Upper lobe of left lung (tissue), 6 donors: Measurements from ENCODE around the gene DHRS12. TPM values are rescaled to one million over a fixed set of nuclear protein-coding genes. Genes with fewer than 3 reads are reported as not detected.
A peak's percentile ranks its signal among the peaks of the same experiment; 100 is the strongest.

Source experiments
- ATAC-seq, 2 donors: fragments of 200-7000 bp; cut with Tn5 transposase; one replicate each; pipeline ENCODE4 v1.9.1; 2022; ENCODE audit warnings: mild to moderate bottlenecking in 2 of 2, moderate library complexity in 2 of 2; ENCODE audit not compliant: low FRiP score in 2 of 2
- DNase-seq, 2 donors: peaks; one replicate each; pipeline ENCODE4 v3.0.0-alpha.2; 2019 to 2020
- H3K27ac ChIP-seq, 4 donors: fragments of 200-600 bp; sonication (generic); one replicate each; pipeline ENCODE4 v1.5.1; 2016 to 2019
- H3K27me3 ChIP-seq, 4 donors: fragments of 200-600 bp; sonication (generic); one replicate each; pipeline ENCODE4 v1.5.1; 2017 to 2019
- H3K36me3 ChIP-seq, 4 donors: fragments of 200-600 bp; sonication (generic); one replicate each; pipeline ENCODE4 v1.5.1; 2016 to 2019
- H3K4me1 ChIP-seq, 4 donors: fragments of 200-600 bp; sonication (generic); one replicate each; pipeline ENCODE4 v1.5.1; 2018 to 2019
- H3K4me3 ChIP-seq, 4 donors: fragments of 200-600 bp; sonication (generic); one replicate each; pipeline ENCODE4 v1.5.1; 2017 to 2019; ENCODE audit warnings: mild to moderate bottlenecking in 2 of 4, moderate library complexity in 1 of 4
- H3K9me3 ChIP-seq, 4 donors: fragments of 200-600 bp; sonication (generic); one replicate each; pipeline ENCODE4 v1.5.1; 2018 to 2019
- CTCF ChIP-seq, 6 experiments: fragments of 450-650 bp in 4 of 6; fragments of 200-600 bp in 2 of 6; sonication (generic) in 2 of 6; IDR thresholded peaks; one replicate each; pipeline ENCODE4 v1.5.1; 2016 to 2019; ENCODE audit warnings: antibody characterized with exemption in 6 of 6
- EP300 ChIP-seq, 4 donors: sonication (generic); formaldehyde crosslinking; IDR thresholded peaks; one replicate each; pipeline ENCODE4 v1.5.1; 2017; ENCODE audit warnings: antibody characterized with exemption in 4 of 4, control low read depth in 2 of 4
- POLR2A ChIP-seq, 4 donors: fragments of 450-650 bp; IDR thresholded peaks; one replicate each; pipeline ENCODE4 v1.5.1; 2016 to 2017; ENCODE audit warnings: antibody characterized with exemption in 4 of 4, mild to moderate bottlenecking in 2 of 4
- POLR2AphosphoS5 ChIP-seq, 2 donors: sonication (generic); formaldehyde crosslinking; IDR thresholded peaks; one replicate each; pipeline ENCODE4 v1.5.1; 2017; ENCODE audit warnings: antibody characterized with exemption in 2 of 2
- WGBS, 2 donors: methylation state at CpG; one replicate each; pipeline ENCODE4 v1.1.5; 2017 to 2018; 5-methylcytosine and 5-hydroxymethylcytosine counted together
- total RNA-seq, 6 donors: library from RNA; depleted of rRNA in 4 of 6; stranded (reverse); fragments of >200 nt in 4 of 6; gene quantifications; one replicate each; pipeline versions ENCODE4 v1.1.0 to v1.2.1, GENCODE V29; 2016 to 2021
- donor health status: DM: no; HTN: no; CAD: no; lungs with moderate emphysema.
- donor health status: DM: no; HTN: yes; CAD: no; lungs with severe emphysema.

Gene DHRS12
- total RNA-seq, 6 donors from 2014 or later, result 11.7 to 19.1 (median 17.6) TPM

DNA sequence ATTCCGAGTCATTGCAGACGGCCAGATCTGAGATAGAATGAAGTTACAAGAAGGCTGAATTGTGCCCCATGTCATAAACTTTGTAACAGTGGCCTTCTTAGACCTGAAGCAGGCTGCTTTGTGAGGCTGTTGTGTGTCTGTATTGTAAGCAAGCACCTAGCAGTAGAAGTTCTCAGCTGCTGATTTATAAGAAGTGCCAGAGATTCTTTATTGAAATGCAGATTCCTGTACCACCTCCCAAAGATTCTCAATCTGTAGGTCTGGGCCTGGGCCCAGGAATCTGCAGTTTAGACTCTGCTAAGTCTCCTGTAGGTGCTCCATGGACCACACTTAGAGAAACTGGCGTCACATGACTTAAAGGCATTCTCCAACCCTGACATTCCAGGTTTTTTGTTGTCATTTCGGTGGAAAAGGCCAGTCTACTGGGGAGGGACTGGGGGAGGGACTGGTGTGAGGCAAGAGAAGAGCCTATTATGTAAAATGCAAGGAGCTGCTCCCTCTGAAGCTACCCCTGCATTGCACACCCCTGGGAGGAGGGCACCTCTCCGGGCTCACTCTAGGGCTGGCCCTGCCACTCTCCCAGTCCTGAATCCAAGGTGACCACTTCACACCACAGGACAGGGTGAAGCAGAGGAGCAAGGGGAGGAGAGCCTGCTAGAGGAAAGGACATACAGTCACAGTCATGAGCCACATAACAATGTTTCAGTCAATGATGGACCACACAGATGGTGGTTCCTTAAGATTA is 41.8 kb upstream of the DHRS12 start:
- 94% methylated on average over 3 to 5 of the region's 5 CpGs for WGBS, 2 donors
- Histone ChIP-seq H3K27ac (no peak overlapping the region), H3K27me3 (no peaks in the 10 kb centered on the region), H3K4me1 (peaks cover 3 to 8% (median 6%) of the 10 kb centered on the region in 4 donors), H3K36me3 (no peaks in the 10 kb centered on the region), H3K9me3 (no peaks in the 10 kb centered on the region), H3K4me3 (peak overlapping the region in 2 of 4 donors; percentile 22 to 29)
- TF ChIP-seq POLR2AphosphoS5 (IDR thresholded peaks at IDR 0.05) (no peak), EP300 (IDR thresholded peaks at IDR 0.05) (no peak), CTCF (IDR thresholded peaks at IDR 0.05) (no peak), POLR2A (IDR thresholded peaks at IDR 0.05) (no peak)
- DNase-seq (no peak), ATAC-seq (peak in 1 of 2 donors; percentile 9)

DNA sequence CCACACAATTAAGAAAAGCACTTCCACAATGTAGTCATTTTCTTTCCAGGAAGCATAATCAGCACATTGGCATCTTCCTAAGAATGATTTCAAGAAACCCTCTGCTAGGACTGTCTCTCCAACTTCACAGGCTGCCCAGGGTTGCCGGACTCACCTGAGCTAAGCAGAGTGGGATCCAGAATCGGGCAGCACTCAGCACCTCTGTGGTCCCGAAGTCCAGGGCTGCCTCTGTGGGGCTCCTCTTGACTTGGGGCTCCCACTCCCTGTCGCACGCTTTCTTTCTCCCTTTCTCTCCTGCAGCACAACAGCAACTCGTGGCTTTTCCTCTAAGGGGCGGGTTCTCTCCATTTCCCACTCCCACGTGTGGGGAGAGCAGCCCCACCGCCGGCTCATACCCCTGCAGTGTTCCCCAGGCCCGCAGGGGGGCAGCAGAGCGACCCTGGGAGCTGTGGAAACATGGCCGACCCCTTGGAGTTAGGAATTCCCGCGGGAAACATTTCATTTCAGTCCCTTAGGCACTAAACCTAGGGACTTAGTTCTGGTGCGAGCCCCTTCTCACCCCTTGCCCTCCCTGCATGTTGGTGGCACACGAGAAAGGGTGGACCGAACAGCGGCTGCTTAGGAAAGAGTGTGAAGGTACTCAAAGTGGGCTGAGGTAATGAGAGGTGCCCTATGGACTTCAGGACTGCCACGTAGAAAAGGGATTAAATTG is 41.1 kb upstream of the DHRS12 start, which contains the start of gene TMEM272:
Gene TMEM272, minus strand, starts transcription at position 316 of the 712 bp plus-strand sequence. CDS start 6,647 bp downstream, outside the sequence.
- H3K36me3 ChIP-seq, result no peaks in the 10 kb centered on the region
- WGBS, 2 donors, result 39 to 45% methylated on average over 17 to 20 of the region's 20 CpGs
- peaks cover 3 to 8% (median 6%) of the 10 kb centered on the region in 4 donors for H3K4me1 ChIP-seq
- no peaks in the 10 kb centered on the region for H3K27me3 ChIP-seq
- no peaks in the 10 kb centered on the region for H3K9me3 ChIP-seq
- peak; percentile 85 to 90 for ATAC-seq
- H3K27ac ChIP-seq, result no peak within 1 kb of the TSS
- peak within 1 kb of the TSS in 2 of 4 donors; percentile 22 to 29 for H3K4me3 ChIP-seq
- DNase-seq, result peak; percentile 45 to 90
- no peak for TF ChIP-seq POLR2AphosphoS5 (IDR thresholded peaks at IDR 0.05)
- TF ChIP-seq EP300 (IDR thresholded peaks at IDR 0.05), result no peak
- peak; percentile 55 to 91 (median 74) for TF ChIP-seq CTCF (IDR thresholded peaks at IDR 0.05)
- TF ChIP-seq POLR2A (IDR thresholded peaks at IDR 0.05), result no peak

DNA sequence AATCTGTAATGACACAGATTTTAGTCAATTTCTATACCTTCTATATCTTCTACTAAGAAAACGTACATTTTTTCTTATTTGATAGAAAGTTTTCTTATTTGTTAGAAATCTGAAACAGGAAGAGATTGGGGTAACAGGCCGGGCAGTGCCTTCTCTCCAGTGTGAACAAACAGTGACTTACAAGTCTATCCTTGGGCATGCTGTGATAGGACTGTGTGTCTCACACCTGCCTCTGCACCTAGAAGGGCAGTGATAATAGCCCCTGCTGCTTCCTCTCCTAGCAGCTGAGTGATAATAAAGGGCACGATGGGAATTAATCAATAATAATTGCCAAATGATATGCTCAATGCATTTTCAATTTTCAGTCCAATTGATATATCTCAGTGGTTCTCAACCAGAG is 39.6 kb upstream of the DHRS12 start:
- Histone ChIP-seq H3K27ac (no peak overlapping the region), H3K36me3 (no peaks in the 10 kb centered on the region), H3K9me3 (no peaks in the 10 kb centered on the region), H3K4me1 (peaks cover 3 to 7% (median 5%) of the 10 kb centered on the region in 4 donors), H3K27me3 (no peaks in the 10 kb centered on the region), H3K4me3 (no peak overlapping the region)
- TF ChIP-seq CTCF (IDR thresholded peaks at IDR 0.05) (no peak), POLR2AphosphoS5 (IDR thresholded peaks at IDR 0.05) (no peak), EP300 (IDR thresholded peaks at IDR 0.05) (no peak), POLR2A (IDR thresholded peaks at IDR 0.05) (no peak)
- DNase-seq (no peak), ATAC-seq (no peak)
- 72 to 73% methylated on average over 3 of the region's 3 CpGs for WGBS, 2 donors

DNA sequence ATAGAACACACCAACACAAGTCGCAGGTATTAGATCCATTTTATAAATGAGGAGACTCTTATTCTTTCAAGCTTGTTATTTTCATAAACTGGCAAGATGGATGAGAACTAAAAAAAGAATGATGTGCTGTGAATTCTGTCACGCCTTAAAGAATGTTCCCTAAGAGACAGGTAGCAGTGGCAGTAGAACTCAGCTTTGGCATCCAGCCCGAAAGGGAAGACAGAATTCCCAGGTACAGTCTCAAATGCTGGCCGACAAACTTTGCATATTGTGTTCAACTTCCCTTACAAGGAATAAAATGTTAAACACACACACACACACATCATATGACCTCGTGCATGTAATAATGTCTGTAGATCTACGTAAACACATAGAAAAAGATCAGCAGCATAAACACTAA is 37.8 kb upstream of the DHRS12 start:
- H3K27me3 ChIP-seq, result no peaks in the 10 kb centered on the region
- TF ChIP-seq CTCF (IDR thresholded peaks at IDR 0.05) (no peak), EP300 (IDR thresholded peaks at IDR 0.05) (no peak), POLR2A (IDR thresholded peaks at IDR 0.05) (no peak), POLR2AphosphoS5 (IDR thresholded peaks at IDR 0.05) (no peak)
- DNase-seq, result no peak
- H3K27ac ChIP-seq, result no peak overlapping the region
- H3K4me1 ChIP-seq, result peaks cover 3 to 7% (median 5%) of the 10 kb centered on the region in 4 donors
- no peak for ATAC-seq
- H3K4me3 ChIP-seq, result no peak overlapping the region
- 75 to 77% methylated on average over 6 of the region's 6 CpGs for WGBS, 2 donors
- H3K36me3 ChIP-seq, result no peaks in the 10 kb centered on the region
- no peaks in the 10 kb centered on the region for H3K9me3 ChIP-seq
